HL-60 (cell line): ENCODE results near the gene RIMS3.

ENCODE experiments used
- DNase-seq, 2 experiments: peaks; one replicate each; pipeline ENCODE4 v3.0.0-alpha.2; 2010 to 2020; ENCODE audit warnings: low read depth in 1 of 2, low spot score in 1 of 2
- H3K27ac ChIP-seq: fragments of 250-450 bp; sonication (Bioruptor Pico); replicated peaks from 2 replicates; pipeline ENCODE4 v1.5.1; 2020; ENCODE audit warnings: mild to moderate bottlenecking, moderate library complexity
- H3K27me3 ChIP-seq: fragments of 250-450 bp; sonication (Bioruptor Pico); 2 replicates; pipeline ENCODE4 v1.5.1; 2021; ENCODE audit warnings: mild to moderate bottlenecking, moderate library complexity; ENCODE audit not compliant: insufficient read depth, poor library complexity, severe bottlenecking
- H3K4me3 ChIP-seq: replicated peaks from 2 replicates; pipeline ENCODE4 v1.5.1; 2011; ENCODE audit warnings: mild to moderate bottlenecking, control low read depth, low read length; ENCODE audit not compliant: insufficient read depth
- CTCF ChIP-seq: IDR thresholded peaks from one replicate; pipeline ENCODE4 v1.5.1; 2011; ENCODE audit warnings: low read length, control low read depth, inconsistent platforms; ENCODE audit not compliant: insufficient read depth
- GABPA ChIP-seq: IDR thresholded peaks from 2 replicates; pipeline ENCODE4 v1.6.1; 2012; ENCODE audit warnings: low read depth
- POLR2AphosphoS5 ChIP-seq: IDR thresholded peaks from 2 replicates; pipeline ENCODE4 v1.6.1; 2012; ENCODE audit warnings: low read depth
- REST ChIP-seq: IDR thresholded peaks from 2 replicates; pipeline ENCODE4 v1.6.1; 2012; ENCODE audit warnings: low read depth; ENCODE audit not compliant: insufficient replicate concordance
- SPI1 ChIP-seq: IDR thresholded peaks from 2 replicates; pipeline ENCODE4 v1.6.1; 2012; ENCODE audit warnings: low read depth, mild to moderate bottlenecking, borderline replicate concordance

Gene RIMS3

GRCh38 chr1:40649592-40649930, 15.9 kb downstream of the RIMS3 start:
- DNase-seq = no peak
- peaks cover 5% of the 10 kb centered on the region for H3K27me3 ChIP-seq
- TF ChIP-seq GABPA = no peak
- no peak for TF ChIP-seq POLR2AphosphoS5
- no peak for TF ChIP-seq SPI1
- no peak for TF ChIP-seq REST
- TF ChIP-seq CTCF = no peak
- H3K27ac ChIP-seq = no peak overlapping the region
- H3K4me3 ChIP-seq = no peak overlapping the region

- TF ChIP-seq CTCF (no peak), GABPA (no peak), SPI1 (no peak), POLR2AphosphoS5 (no peak), REST (no peak)
- DNase-seq = no peak
- Histone ChIP-seq H3K4me3 (no peak overlapping the region), H3K27ac (no peak overlapping the region), H3K27me3 (peaks cover 5% of the 10 kb centered on the region)
Observed at GRCh38 chr1:40648928-40649591, 16.4 kb downstream of the RIMS3 start.

- no peak overlapping the region for H3K27ac ChIP-seq
- peaks cover 5% of the 10 kb centered on the region for H3K27me3 ChIP-seq
- DNase-seq = no peak
- TF ChIP-seq CTCF (no peak), REST (no peak), SPI1 (no peak)
- H3K4me3 ChIP-seq = no peak overlapping the region
Observed at GRCh38 chr1:40648200-40648599, 17.3 kb downstream of the RIMS3 start.
